ENCODE results near the gene HYPK.

HYPK gene

DNA sequence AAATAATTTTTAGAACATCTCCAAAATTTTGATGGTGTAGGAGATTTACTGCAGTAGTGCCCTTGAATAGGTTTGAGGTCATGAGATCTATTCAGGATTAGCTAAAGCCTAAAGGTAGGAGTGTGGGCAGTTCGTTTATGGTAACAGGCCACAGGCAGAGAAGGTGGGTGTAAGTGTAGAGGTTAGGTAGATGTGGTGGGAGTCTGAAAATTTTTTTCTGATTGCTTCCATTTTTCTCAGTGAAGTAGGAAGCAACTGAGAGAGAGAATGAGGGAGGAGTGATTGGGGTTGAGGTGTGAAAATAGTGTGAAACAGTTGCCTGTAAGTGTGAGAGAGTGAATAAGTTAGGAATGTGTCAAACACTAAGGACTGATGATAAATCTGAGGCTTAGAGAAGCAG is 21.4 kb upstream of the HYPK start:
- Histone ChIP-seq H3K4me2 (ENCODE audit: low read length, poor library complexity, severe bottlenecking) (no peak overlapping the region), H3K79me1 (replicated peaks; ENCODE audit: low read length, poor library complexity, severe bottlenecking) (no peaks in the 10 kb centered on the region), H3K9me3 (ENCODE audit: control insufficient read depth, low read length) (no peaks in the 10 kb centered on the region), H3K14ac (ENCODE audit: low read length in 2 of 2) (no peak overlapping the region), H3K36me3 (ENCODE audit: control insufficient read depth in 1 of 2, insufficient read depth in 2 of 2, low read depth in 1 of 2, low read length in 2 of 2) (peaks cover 2 to 6% of the 10 kb centered on the region in 2 experiments), H2BK15ac (ENCODE audit: low read depth, poor library complexity, severe bottlenecking) (no peak overlapping the region), H3K4ac (ENCODE audit: low read depth in 1 of 2, low read length in 2 of 2) (no peak overlapping the region), H3K4me3 (ENCODE audit: insufficient read depth in 1 of 2, low read depth in 1 of 2, low read length in 2 of 2) (no peak overlapping the region), H3K18ac (ENCODE audit: low read depth in 1 of 2, low read length in 2 of 2) (no peak overlapping the region), H2BK5ac (ENCODE audit: low read depth, low read length, poor library complexity, severe bottlenecking) (no peak overlapping the region), H3K23ac (ENCODE audit: low read length in 2 of 2) (no peak overlapping the region), H3K27ac (ENCODE audit: low read length, poor library complexity, severe bottlenecking) (no peak overlapping the region), H3K9ac (ENCODE audit: low read length) (no peak overlapping the region), H2AFZ (ENCODE audit: low read depth, low read length) (no peak overlapping the region), H4K8ac (ENCODE audit: low read length) (no peak overlapping the region), H2AK5ac (ENCODE audit: low read length, severe bottlenecking) (no peak overlapping the region), H3K27me3 (ENCODE audit: control insufficient read depth in 1 of 2, insufficient read depth in 1 of 2, low read length in 2 of 2) (no peaks in the 10 kb centered on the region), H3K4me1 (ENCODE audit: control insufficient read depth, insufficient read depth, low read depth, low read length) (peaks cover 14% of the 10 kb centered on the region), H2BK12ac (ENCODE audit: low read length in 2 of 2) (no peak overlapping the region), H4K91ac (ENCODE audit: low read length) (no peak overlapping the region), H2BK120ac (ENCODE audit: low read depth, low read length) (no peak overlapping the region)
- 94% methylated on average over 1 of the region's 1 CpG for WGBS
- DNase-seq, result no peak

DNA sequence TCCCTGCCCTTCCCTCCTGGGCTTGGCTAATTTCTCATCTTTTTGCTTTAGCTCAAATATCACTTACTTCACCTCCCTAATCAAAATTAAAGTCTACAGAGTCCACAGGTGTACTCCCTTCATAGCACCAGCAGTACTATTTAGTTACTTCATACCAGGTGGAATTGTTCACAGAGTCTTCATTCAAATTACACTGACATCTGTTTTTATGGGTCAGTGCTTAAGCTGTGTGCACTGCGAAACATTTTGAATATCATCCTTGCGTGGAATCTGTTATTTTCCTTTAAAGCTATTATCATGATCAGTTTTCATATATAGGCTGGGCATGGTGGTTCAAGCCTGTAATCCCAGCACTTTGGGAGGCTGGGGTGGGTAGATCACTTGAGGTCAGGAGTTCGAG is 11.0 kb upstream of the HYPK start:
- Histone ChIP-seq H2BK5ac (ENCODE audit: low read depth, low read length, poor library complexity, severe bottlenecking) (no peak overlapping the region), H3K9ac (ENCODE audit: low read length) (no peak overlapping the region), H3K4ac (ENCODE audit: low read depth in 1 of 2, low read length in 2 of 2) (no peak overlapping the region), H3K4me3 (ENCODE audit: insufficient read depth in 1 of 2, low read depth in 1 of 2, low read length in 2 of 2) (no peak overlapping the region), H3K79me1 (replicated peaks; ENCODE audit: low read length, poor library complexity, severe bottlenecking) (no peaks in the 10 kb centered on the region), H2BK15ac (ENCODE audit: low read depth, poor library complexity, severe bottlenecking) (no peak overlapping the region), H3K36me3 (ENCODE audit: control insufficient read depth in 1 of 2, insufficient read depth in 2 of 2, low read depth in 1 of 2, low read length in 2 of 2) (peaks cover 10 to 14% of the 10 kb centered on the region in 2 experiments), H3K4me2 (ENCODE audit: low read length, poor library complexity, severe bottlenecking) (no peak overlapping the region), H2BK120ac (ENCODE audit: low read depth, low read length) (no peak overlapping the region), H2BK12ac (ENCODE audit: low read length in 2 of 2) (no peak overlapping the region), H3K9me3 (ENCODE audit: control insufficient read depth, low read length) (no peaks in the 10 kb centered on the region), H3K23ac (ENCODE audit: low read length in 2 of 2) (no peak overlapping the region), H2AK5ac (ENCODE audit: low read length, severe bottlenecking) (no peak overlapping the region), H3K18ac (ENCODE audit: low read depth in 1 of 2, low read length in 2 of 2) (no peak overlapping the region), H4K8ac (ENCODE audit: low read length) (no peak overlapping the region), H2AFZ (ENCODE audit: low read depth, low read length) (no peak overlapping the region), H3K27ac (ENCODE audit: low read length, poor library complexity, severe bottlenecking) (no peak overlapping the region), H3K27me3 (ENCODE audit: control insufficient read depth in 1 of 2, insufficient read depth in 1 of 2, low read length in 2 of 2) (no peaks in the 10 kb centered on the region), H4K91ac (ENCODE audit: low read length) (no peak overlapping the region), H3K14ac (ENCODE audit: low read length in 2 of 2) (no peak overlapping the region), H3K4me1 (ENCODE audit: control insufficient read depth, insufficient read depth, low read depth, low read length) (peaks cover 7% of the 10 kb centered on the region)
- WGBS, result 95% methylated on average over 2 of the region's 3 CpGs
- no peak for DNase-seq

GRCh38 chr15:43791993-43792760 is 8.2 kb upstream of the HYPK start, which contains the start of gene SERF2:
Gene SERF2 (plus strand): TSS chr15:43792320. CDS start chr15:43792377, 57 bp downstream.
- under 1% methylated on average over 66 of the region's 66 CpGs for WGBS

GRCh38 chr15:43792761-43793476 is 7.5 kb upstream of the HYPK start:
- Histone ChIP-seq H3K4me1 (ENCODE audit: control insufficient read depth, insufficient read depth, low read depth, low read length) (peaks cover 24% of the 10 kb centered on the region), H4K91ac (ENCODE audit: low read length) (peak overlapping the region; percentile 95), H3K27me3 (ENCODE audit: control insufficient read depth in 1 of 2, insufficient read depth in 1 of 2, low read length in 2 of 2) (no peaks in the 10 kb centered on the region), H3K18ac (ENCODE audit: low read depth in 1 of 2, low read length in 2 of 2) (peak overlapping the region; percentile 99), H3K36me3 (ENCODE audit: control insufficient read depth in 1 of 2, insufficient read depth in 2 of 2, low read depth in 1 of 2, low read length in 2 of 2) (peaks cover 30 to 46% of the 10 kb centered on the region in 2 experiments), H3K4ac (ENCODE audit: low read depth in 1 of 2, low read length in 2 of 2) (peak overlapping the region; percentile 96 to 98), H2AK5ac (ENCODE audit: low read length, severe bottlenecking) (peak overlapping the region; percentile 67), H2BK120ac (ENCODE audit: low read depth, low read length) (peak overlapping the region; percentile 97), H3K4me2 (ENCODE audit: low read length, poor library complexity, severe bottlenecking) (peak overlapping the region; percentile 72), H3K9ac (ENCODE audit: low read length) (peak overlapping the region; percentile 100), H3K9me3 (ENCODE audit: control insufficient read depth, low read length) (no peaks in the 10 kb centered on the region), H3K27ac (ENCODE audit: low read length, poor library complexity, severe bottlenecking) (peak overlapping the region; percentile 92), H3K4me3 (ENCODE audit: insufficient read depth in 1 of 2, low read depth in 1 of 2, low read length in 2 of 2) (peak overlapping the region; percentile 84 to 96), H3K14ac (ENCODE audit: low read length in 2 of 2) (peak overlapping the region; percentile 44 to 98), H4K8ac (ENCODE audit: low read length) (peak overlapping the region; percentile 90), H3K23ac (ENCODE audit: low read length in 2 of 2) (peak overlapping the region in 1 of 2 experiments; percentile 54), H2BK15ac (ENCODE audit: low read depth, poor library complexity, severe bottlenecking) (peak overlapping the region; percentile 18), H3K79me1 (replicated peaks; ENCODE audit: low read length, poor library complexity, severe bottlenecking) (peaks cover 8% of the 10 kb centered on the region), H2BK5ac (ENCODE audit: low read depth, low read length, poor library complexity, severe bottlenecking) (peak overlapping the region; percentile 75), H2AFZ (ENCODE audit: low read depth, low read length) (no peak overlapping the region), H2BK12ac (ENCODE audit: low read length in 2 of 2) (peak overlapping the region in 1 of 2 experiments; percentile 60)
- peak; percentile 45 for DNase-seq
- 4% methylated on average over 30 of the region's 33 CpGs for WGBS

More at GRCh38 chr15:43791993-43792760, 8.2 kb upstream of the HYPK start, which contains the start of gene SERF2:
- H2BK120ac ChIP-seq (ENCODE audit: low read depth, low read length), result peak within 1 kb of the TSS; percentile 97
- no peaks in the 10 kb centered on the region for H3K27me3 ChIP-seq (ENCODE audit: control insufficient read depth in 1 of 2, insufficient read depth in 1 of 2, low read length in 2 of 2)
- peaks cover 8% of the 10 kb centered on the region for H3K79me1 ChIP-seq (replicated peaks; ENCODE audit: low read length, poor library complexity, severe bottlenecking)
- H3K14ac ChIP-seq (ENCODE audit: low read length in 2 of 2), result peak within 1 kb of the TSS; percentile 44 to 98
- H3K9ac ChIP-seq (ENCODE audit: low read length), result peak within 1 kb of the TSS; percentile 100
- peak within 1 kb of the TSS; percentile 54 to 81 for H3K23ac ChIP-seq (ENCODE audit: low read length in 2 of 2)
- peak within 1 kb of the TSS; percentile 69 for H2AK5ac ChIP-seq (ENCODE audit: low read length, severe bottlenecking)
- peak within 1 kb of the TSS; percentile 75 for H2BK5ac ChIP-seq (ENCODE audit: low read depth, low read length, poor library complexity, severe bottlenecking)
- H4K8ac ChIP-seq (ENCODE audit: low read length), result peak within 1 kb of the TSS; percentile 90
- peaks cover 29 to 42% of the 10 kb centered on the region in 2 experiments for H3K36me3 ChIP-seq (ENCODE audit: control insufficient read depth in 1 of 2, insufficient read depth in 2 of 2, low read depth in 1 of 2, low read length in 2 of 2)
- peak within 1 kb of the TSS; percentile 61 for H2BK15ac ChIP-seq (ENCODE audit: low read depth, poor library complexity, severe bottlenecking)
- H3K9me3 ChIP-seq (ENCODE audit: control insufficient read depth, low read length), result no peaks in the 10 kb centered on the region
- peak within 1 kb of the TSS; percentile 96 to 98 for H3K4ac ChIP-seq (ENCODE audit: low read depth in 1 of 2, low read length in 2 of 2)
- H2AFZ ChIP-seq (ENCODE audit: low read depth, low read length), result no peak within 1 kb of the TSS
- peak within 1 kb of the TSS; percentile 95 for H4K91ac ChIP-seq (ENCODE audit: low read length)
- DNase-seq, result peak; percentile 99
- peak within 1 kb of the TSS; percentile 92 for H3K27ac ChIP-seq (ENCODE audit: low read length, poor library complexity, severe bottlenecking)
- H2BK12ac ChIP-seq (ENCODE audit: low read length in 2 of 2), result peak within 1 kb of the TSS in 1 of 2 experiments; percentile 60
- H3K4me1 ChIP-seq (ENCODE audit: control insufficient read depth, insufficient read depth, low read depth, low read length), result peaks cover 20% of the 10 kb centered on the region
- H3K4me2 ChIP-seq (ENCODE audit: low read length, poor library complexity, severe bottlenecking), result peak within 1 kb of the TSS; percentile 72
- H3K4me3 ChIP-seq (ENCODE audit: insufficient read depth in 1 of 2, low read depth in 1 of 2, low read length in 2 of 2), result peak within 1 kb of the TSS; percentile 84 to 96
- H3K18ac ChIP-seq (ENCODE audit: low read depth in 1 of 2, low read length in 2 of 2), result peak within 1 kb of the TSS; percentile 99

Measured in mesenchymal stem cell (in vitro differentiated cells and primary cell).